Fibroblast of lung (primary cell): ENCODE data around the gene NUP62. TPM values are rescaled to one million over a fixed set of nuclear protein-coding genes. Genes with fewer than 3 reads are reported as not detected.
"Not testable (repeated sequence)": the region's sequence is repeated elsewhere in the genome, so short reads cannot be mapped to it uniquely, and the experiment has no call there.

ENCODE experiments used
- DNase-seq, 2 donors: peaks; one replicate each; pipeline versions ENCODE4 v3.0.0 to v3.0.0-alpha.2; 2010; ENCODE audit warnings: low read depth in 2 of 2
- H2AFZ ChIP-seq: 2 replicates; pipeline ENCODE4 v1.5.1; 2012; ENCODE audit warnings: low read length, control low read depth, inconsistent platforms
- H3K27ac ChIP-seq: 2 replicates; pipeline ENCODE4 v1.5.1; 2011; ENCODE audit warnings: low read length, control low read depth; ENCODE audit not compliant: insufficient read depth
- H3K27me3 ChIP-seq: 2 replicates; pipeline ENCODE4 v1.5.1; 2011; ENCODE audit warnings: mild to moderate bottlenecking, low read length; ENCODE audit not compliant: control insufficient read depth, insufficient read depth
- H3K36me3 ChIP-seq: 2 replicates; pipeline ENCODE4 v1.5.1; 2011; ENCODE audit warnings: low read length; ENCODE audit not compliant: control insufficient read depth, insufficient read depth
- H3K4me1 ChIP-seq: 2 replicates; pipeline ENCODE4 v1.5.1; 2011; ENCODE audit warnings: low read length; ENCODE audit not compliant: control insufficient read depth, insufficient read depth; ENCODE audit errors: extremely low read depth
- H3K4me2 ChIP-seq: 2 replicates; pipeline ENCODE4 v1.5.1; 2011; ENCODE audit warnings: low read length, control low read depth; ENCODE audit not compliant: insufficient read depth; ENCODE audit errors: extremely low read depth
- H3K4me3 ChIP-seq, 4 experiments: fragments of 200-600 bp in 1 of 4; sonication (generic) in 1 of 4; replicated peaks in 1 of 4; 2 replicates each; pipeline ENCODE4 v1.5.1; 2011 to 2016; ENCODE audit warnings: low read length in 4 of 4, low read depth in 3 of 4, mild to moderate bottlenecking in 3 of 4, control low read depth in 2 of 4, inconsistent platforms in 1 of 4, mixed read lengths in 1 of 4; ENCODE audit not compliant: insufficient read depth in 1 of 4; ENCODE audit errors: control extremely low read depth in 1 of 4
- H3K79me2 ChIP-seq: 2 replicates; pipeline ENCODE4 v1.5.1; 2012; ENCODE audit warnings: mild to moderate bottlenecking, low read length, inconsistent platforms; ENCODE audit not compliant: control insufficient read depth, insufficient read depth
- H3K9ac ChIP-seq: 2 replicates; pipeline ENCODE4 v1.5.1; 2011; ENCODE audit warnings: mild to moderate bottlenecking, low read length, control low read depth; ENCODE audit not compliant: insufficient read depth
- H3K9me3 ChIP-seq: 2 replicates; pipeline ENCODE4 v1.5.1; 2012; ENCODE audit warnings: low read depth, low read length; ENCODE audit not compliant: control insufficient read depth, insufficient read depth
- H4K20me1 ChIP-seq: 2 replicates; pipeline ENCODE4 v1.5.1; 2011; ENCODE audit warnings: low read length; ENCODE audit not compliant: control insufficient read depth, insufficient read depth; ENCODE audit errors: extremely low read depth
- EZH2 ChIP-seq: IDR thresholded peaks from 2 replicates; pipeline ENCODE4 v1.5.1; 2012; ENCODE audit warnings: low read length, control low read depth, mild to moderate bottlenecking; ENCODE audit errors: missing control alignments
- polyA plus RNA-seq, 2 donors: library from polyadenylated mRNA; depleted of rRNA in 1 of 2; stranded (reverse) in 1 of 2; unstranded in 1 of 2; fragments of >200 nt; gene quantifications; 2 replicates each; pipeline ENCODE4 v1.2.1, GENCODE V29; 2011 to 2012; ENCODE audit warnings: missing spikeins in 1 of 2
- total RNA-seq: library from RNA; depleted of rRNA; stranded (reverse); fragments of >200 nt; gene quantifications from 2 replicates; pipeline ENCODE4 v1.2.1, GENCODE V29; 2014
- TF ChIP-seq, protein P1 (sequence below), 2 donors: IDR thresholded peaks in 1 of 2; conservative IDR thresholded peaks in 1 of 2; 1 replicate in 1 of 2; 2 replicates in 1 of 2; pipeline ENCODE4 v1.5.1; 2011 to 2012; ENCODE audit warnings: low read length in 2 of 2, control low read depth in 1 of 2, inconsistent platforms in 1 of 2, low read depth in 1 of 2, mild to moderate bottlenecking in 1 of 2

The NUP62 gene
- total and polyA plus RNA-seq, 2 donors (not counting 1 experiment from before 2014, with no cell fraction given): 8.9 to 20.8 TPM

DNA sequence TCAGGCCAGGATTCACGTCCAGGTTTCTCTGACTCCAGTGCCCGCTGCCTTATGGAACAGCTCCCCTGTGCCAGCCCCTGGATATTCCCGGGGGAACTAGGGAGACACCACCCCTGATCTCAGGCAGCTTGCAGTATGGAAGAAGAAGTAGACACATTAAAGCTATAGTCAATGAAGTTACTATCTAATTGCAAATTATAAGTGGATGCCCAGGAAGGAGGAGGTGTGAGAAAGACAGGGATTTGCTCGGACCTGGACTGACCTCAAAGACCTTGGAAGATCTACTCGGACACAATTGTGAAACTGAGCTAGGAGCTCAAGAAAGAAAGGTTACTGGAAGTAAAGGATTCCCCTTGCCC is 21.3 kb upstream of the NUP62 start:
- H3K4me1 ChIP-seq: peaks cover 5% of the 10 kb centered on the region
- H3K27me3 ChIP-seq: peaks cover 2% of the 10 kb centered on the region
- no peak overlapping the region for H3K4me2 ChIP-seq
- H3K36me3 ChIP-seq: no peaks in the 10 kb centered on the region
- H2AFZ ChIP-seq: no peak overlapping the region
- TF ChIP-seq, protein P1, sequence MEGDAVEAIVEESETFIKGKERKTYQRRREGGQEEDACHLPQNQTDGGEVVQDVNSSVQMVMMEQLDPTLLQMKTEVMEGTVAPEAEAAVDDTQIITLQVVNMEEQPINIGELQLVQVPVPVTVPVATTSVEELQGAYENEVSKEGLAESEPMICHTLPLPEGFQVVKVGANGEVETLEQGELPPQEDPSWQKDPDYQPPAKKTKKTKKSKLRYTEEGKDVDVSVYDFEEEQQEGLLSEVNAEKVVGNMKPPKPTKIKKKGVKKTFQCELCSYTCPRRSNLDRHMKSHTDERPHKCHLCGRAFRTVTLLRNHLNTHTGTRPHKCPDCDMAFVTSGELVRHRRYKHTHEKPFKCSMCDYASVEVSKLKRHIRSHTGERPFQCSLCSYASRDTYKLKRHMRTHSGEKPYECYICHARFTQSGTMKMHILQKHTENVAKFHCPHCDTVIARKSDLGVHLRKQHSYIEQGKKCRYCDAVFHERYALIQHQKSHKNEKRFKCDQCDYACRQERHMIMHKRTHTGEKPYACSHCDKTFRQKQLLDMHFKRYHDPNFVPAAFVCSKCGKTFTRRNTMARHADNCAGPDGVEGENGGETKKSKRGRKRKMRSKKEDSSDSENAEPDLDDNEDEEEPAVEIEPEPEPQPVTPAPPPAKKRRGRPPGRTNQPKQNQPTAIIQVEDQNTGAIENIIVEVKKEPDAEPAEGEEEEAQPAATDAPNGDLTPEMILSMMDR (conservative IDR thresholded peaks at IDR 0.05 in 1 of 2, IDR thresholded peaks at IDR 0.05 in 1 of 2; ENCODE audit: low read depth in 1 of 2, low read length in 2 of 2): no peak
- no peak for TF ChIP-seq EZH2
- no peaks in the 10 kb centered on the region for H3K79me2 ChIP-seq
- DNase-seq: no peak
- H3K9ac ChIP-seq: no peak overlapping the region
- no peak overlapping the region for H3K4me3 ChIP-seq
- H4K20me1 ChIP-seq: no peaks in the 10 kb centered on the region
- H3K27ac ChIP-seq: no peak overlapping the region
- H3K9me3 ChIP-seq: no peaks in the 10 kb centered on the region

DNA sequence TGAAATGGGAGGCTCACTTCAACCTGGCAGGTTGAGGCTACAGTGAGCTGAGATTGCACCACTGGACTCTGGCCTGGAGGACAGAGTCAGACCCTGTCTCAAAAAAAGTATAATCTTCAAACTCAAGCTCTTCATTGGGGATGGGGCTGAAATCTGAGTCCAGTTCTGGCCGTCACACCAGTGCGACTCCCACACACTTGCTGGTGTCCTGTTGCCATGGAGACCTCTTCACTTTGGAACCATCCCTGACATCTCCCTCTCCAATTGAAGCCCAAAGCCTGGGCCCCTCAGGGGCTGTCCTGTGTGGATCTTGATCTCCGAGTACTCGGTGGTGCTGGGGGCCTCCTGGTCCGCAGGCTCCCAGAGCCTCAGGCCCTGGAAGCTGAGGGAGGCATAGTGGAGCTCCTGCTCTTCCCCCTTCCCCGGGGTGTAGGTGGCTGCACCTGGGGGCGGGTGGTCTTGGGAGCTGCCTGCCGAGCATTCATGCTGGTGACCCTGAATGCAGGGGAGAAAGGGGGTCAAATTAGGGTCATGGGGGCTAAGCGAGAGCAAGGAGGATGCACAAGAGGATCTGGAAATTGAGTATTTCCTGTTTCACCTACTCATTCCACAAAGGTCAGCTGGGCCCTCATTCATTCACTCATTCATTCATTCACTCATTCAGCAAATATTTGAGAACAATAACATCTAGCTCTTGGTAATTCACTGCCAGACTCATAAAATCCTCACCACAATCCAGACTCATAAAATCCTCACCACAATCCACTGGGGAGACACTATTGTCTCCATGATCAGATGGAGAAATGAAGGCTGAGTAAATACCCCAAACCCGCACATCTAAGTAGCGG is 20.7 kb upstream of the NUP62 start:
- Histone ChIP-seq H3K4me3 (no peak overlapping the region), H2AFZ (no peak overlapping the region), H4K20me1 (no peaks in the 10 kb centered on the region), H3K27me3 (peaks cover 2% of the 10 kb centered on the region), H3K27ac (no peak overlapping the region), H3K9ac (no peak overlapping the region), H3K4me1 (peaks cover 5% of the 10 kb centered on the region), H3K4me2 (no peak overlapping the region), H3K36me3 (no peaks in the 10 kb centered on the region), H3K79me2 (no peaks in the 10 kb centered on the region), H3K9me3 (no peaks in the 10 kb centered on the region)
- no peak for DNase-seq
- no peak for TF ChIP-seq EZH2
- TF ChIP-seq, protein P1 (conservative IDR thresholded peaks at IDR 0.05 in 1 of 2, IDR thresholded peaks at IDR 0.05 in 1 of 2; ENCODE audit: low read depth in 1 of 2, low read length in 2 of 2): no peak

DNA sequence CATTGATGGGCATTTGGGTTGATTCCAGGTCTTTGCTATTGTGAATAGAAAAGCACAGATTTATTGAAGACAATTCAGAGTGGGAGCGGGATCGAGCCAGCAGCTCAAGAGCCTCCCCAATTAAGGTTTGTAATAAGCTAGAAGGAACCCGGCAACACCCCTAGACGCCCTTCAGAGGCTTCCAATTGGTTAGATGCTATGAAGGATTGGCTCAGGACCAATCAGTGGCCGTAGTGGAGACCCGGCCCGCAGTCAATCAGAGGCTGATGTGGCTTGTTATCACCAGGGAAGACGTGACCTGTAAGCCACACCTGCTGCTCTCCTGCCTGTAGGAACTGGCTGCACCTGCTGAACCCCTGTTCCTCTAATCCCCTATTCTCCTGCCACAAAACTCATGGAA is 17.1 kb upstream of the NUP62 start:
- H3K27ac ChIP-seq: no peak overlapping the region
- TF ChIP-seq, protein P1 (conservative IDR thresholded peaks at IDR 0.05 in 1 of 2, IDR thresholded peaks at IDR 0.05 in 1 of 2; ENCODE audit: low read depth in 1 of 2, low read length in 2 of 2): no peak
- TF ChIP-seq EZH2: no peak
- no peak overlapping the region for H3K9ac ChIP-seq
- H3K79me2 ChIP-seq: no peaks in the 10 kb centered on the region
- H3K4me2 ChIP-seq: no peak overlapping the region
- H4K20me1 ChIP-seq: no peaks in the 10 kb centered on the region
- H3K36me3 ChIP-seq: no peaks in the 10 kb centered on the region
- DNase-seq: no peak
- no peaks in the 10 kb centered on the region for H3K9me3 ChIP-seq
- H3K27me3 ChIP-seq: no peaks in the 10 kb centered on the region
- H3K4me1 ChIP-seq: no peaks in the 10 kb centered on the region
- H3K4me3 ChIP-seq: no peak overlapping the region
- H2AFZ ChIP-seq: no peak overlapping the region

DNA sequence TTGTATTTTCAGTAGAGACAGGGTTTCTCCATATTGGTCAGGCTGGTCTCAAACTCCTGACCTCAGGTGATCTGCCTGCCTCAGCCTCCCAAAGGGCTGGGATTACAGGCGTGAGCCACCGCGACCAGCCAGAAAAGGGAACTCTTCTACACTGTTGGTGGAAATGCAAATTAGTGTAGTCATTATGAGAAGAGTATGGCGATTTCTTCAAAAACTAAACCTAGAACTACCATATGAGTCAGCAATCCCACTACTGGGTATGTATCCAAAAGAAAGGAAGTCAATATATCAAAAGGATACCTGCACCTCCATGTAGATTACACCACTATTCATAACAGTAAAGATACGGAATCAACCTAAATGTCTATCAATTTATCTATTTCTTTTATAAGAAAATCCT is 15.3 kb upstream of the NUP62 start:
- H3K27me3 ChIP-seq, H3K4me3 ChIP-seq, H3K36me3 ChIP-seq, H3K27ac ChIP-seq, H3K79me2 ChIP-seq, H4K20me1 ChIP-seq, DNase-seq, H3K9ac ChIP-seq, H2AFZ ChIP-seq, H3K9me3 ChIP-seq, H3K4me1 ChIP-seq, H3K4me2 ChIP-seq: not testable (repeated sequence)
